Measurements from ENCODE around the gene DGKQ. TPM values are rescaled to one million over a fixed set of nuclear protein-coding genes. Genes with fewer than 3 reads are reported as not detected.

The DGKQ gene
- total and polyA plus RNA-seq, 4 experiments from 2014 or later = 1.9 to 29.6 (median 18.2) TPM

Other genes starting within 250 kb of the DGKQ start
- 1 to 10 TPM in 1 of 2 experiments, under 1 TPM in 1; 0.64 to 1.5 TPM for gene CPLX1, start 147.4 kb downstream of the DGKQ start, total RNA-seq
- under 1 TPM in 1 of 2 donors, not detected in 1; 0.26 TPM for gene CPLX1, start 147.4 kb downstream of the DGKQ start, polyA plus RNA-seq
- 100 to 1,000 TPM; 185 to 188 TPM for gene GAK, start 41.3 kb downstream of the DGKQ start, total RNA-seq
- 10 to 100 TPM; 32.5 to 74.8 TPM for gene GAK, start 41.3 kb downstream of the DGKQ start, polyA plus RNA-seq
- 10 to 100 TPM; 45.7 to 52.3 TPM for gene TMEM175, start 41.1 kb downstream of the DGKQ start, total RNA-seq
- gene TMEM175, start 41.1 kb downstream of the DGKQ start, polyA plus RNA-seq = 10 to 100 TPM; 11.5 to 16.9 TPM
- 10 to 100 TPM; 63.0 to 64.1 TPM for gene IDUA, start 13.5 kb upstream of the DGKQ start, total RNA-seq
- gene IDUA, start 13.5 kb upstream of the DGKQ start, polyA plus RNA-seq = 10 to 100 TPM in 1 of 2 donors, 1 to 10 TPM in 1; 5.0 to 14.4 TPM
- gene SLC26A1, start 19.8 kb upstream of the DGKQ start, total RNA-seq = 1 to 10 TPM in 1 of 2 experiments, under 1 TPM in 1; 0.55 to 1.6 TPM
- gene SLC26A1, start 19.8 kb upstream of the DGKQ start, polyA plus RNA-seq = 1 to 10 TPM in 1 of 2 donors, under 1 TPM in 1; 0.59 to 1.0 TPM
- gene FGFRL1, start 38.1 kb upstream of the DGKQ start, total RNA-seq = 10 to 100 TPM; 22.4 TPM
- gene FGFRL1, start 38.1 kb upstream of the DGKQ start, polyA plus RNA-seq = 1 to 10 TPM in 1 of 2 donors, under 1 TPM in 1; 0.64 to 2.3 TPM
- gene RNF212, start 140.0 kb upstream of the DGKQ start, total RNA-seq = 1 to 10 TPM; 2.3 to 2.4 TPM
- 1 to 10 TPM; 3.7 to 4.2 TPM for gene RNF212, start 140.0 kb upstream of the DGKQ start, polyA plus RNA-seq
- gene SPON2, start 199.0 kb upstream of the DGKQ start, total RNA-seq = 1 to 10 TPM; 7.2 TPM
- 1 to 10 TPM; 5.4 to 8.4 TPM for gene SPON2, start 199.0 kb upstream of the DGKQ start, polyA plus RNA-seq